GM21381 (cell line): ENCODE data around the gene NEMP1.
"Not testable (repeated sequence)": the region's sequence is repeated elsewhere in the genome, so short reads cannot be mapped to it uniquely, and the experiment has no call there.

ENCODE experiments used
- ATAC-seq: cut with Tn5 transposase; IDR thresholded peaks from one replicate; pipeline ENCODE4 v1.9.1; 2021; ENCODE audit warnings: mild to moderate bottlenecking, moderate library complexity; ENCODE audit not compliant: unreplicated experiment

The NEMP1 gene

GRCh38 chr12:57063991-57064685 lies 14.5 kb downstream of the NEMP1 start:
- peak; percentile 66 for ATAC-seq

GRCh38 chr12:57058454-57058853 lies 20.1 kb downstream of the NEMP1 start:
- no peak for ATAC-seq

- ATAC-seq: no peak
Observed at GRCh38 chr12:57057067-57057751, 21.4 kb downstream of the NEMP1 start.

- ATAC-seq: no peak
Observed at GRCh38 chr12:57055824-57056223, 22.8 kb downstream of the NEMP1 start.

- ATAC-seq: not testable (repeated sequence)
Observed at GRCh38 chr12:57053901-57054300, 24.7 kb downstream of the NEMP1 start.

GRCh38 chr12:57053146-57053545 lies 25.4 kb downstream of the NEMP1 start:
- ATAC-seq: not testable (repeated sequence)

GRCh38 chr12:57051011-57051410 lies 27.6 kb downstream of the NEMP1 start:
- no peak for ATAC-seq

GRCh38 chr12:57049890-57050289 lies 28.7 kb downstream of the NEMP1 start, which contains the start of gene MYO1A:
TSS of gene MYO1A (minus strand) at chr12:57050129. CDS start at chr12:57048323, 1,806 bp downstream.
- ATAC-seq: no peak

- no peak for ATAC-seq
Observed at GRCh38 chr12:57049119-57049446, 29.5 kb downstream of the NEMP1 start.

- no peak for ATAC-seq
Observed at GRCh38 chr12:57048423-57049118, 30.0 kb downstream of the NEMP1 start.

GRCh38 chr12:57047981-57048380 lies 30.6 kb downstream of the NEMP1 start:
- no peak for ATAC-seq

- no peak for ATAC-seq
Observed at GRCh38 chr12:57046947-57047890, 31.4 kb downstream of the NEMP1 start.

GRCh38 chr12:57046086-57046791 lies 32.4 kb downstream of the NEMP1 start:
- no peak for ATAC-seq

- no peak for ATAC-seq
Observed at GRCh38 chr12:57044889-57045288, 33.7 kb downstream of the NEMP1 start.

GRCh38 chr12:57044468-57044867 lies 34.1 kb downstream of the NEMP1 start:
- no peak for ATAC-seq

- no peak for ATAC-seq
Observed at GRCh38 chr12:57042695-57043094, 35.9 kb downstream of the NEMP1 start.

- ATAC-seq: no peak
Observed at GRCh38 chr12:57040750-57041149, 37.8 kb downstream of the NEMP1 start.

GRCh38 chr12:57040211-57040610 lies 38.4 kb downstream of the NEMP1 start:
- no peak for ATAC-seq

GRCh38 chr12:57039016-57039798 lies 39.4 kb downstream of the NEMP1 start:
- no peak for ATAC-seq
